Activated naive CD4-positive, alpha-beta T cell treated with Interleukin-2 at 50 U/mL for 16 hours (primary cell): ENCODE measurements around the gene CA5B.
A peak's percentile ranks its signal among the peaks of the same experiment; 100 is the strongest.
"Not testable (repeated sequence)": the region's sequence is repeated elsewhere in the genome, so short reads cannot be mapped to it uniquely, and the experiment has no call there.

Source experiments
- DNase-seq: peaks from one replicate; pipeline ENCODE4 v3.0.0-alpha.2; 2020

CA5B gene, protein sequence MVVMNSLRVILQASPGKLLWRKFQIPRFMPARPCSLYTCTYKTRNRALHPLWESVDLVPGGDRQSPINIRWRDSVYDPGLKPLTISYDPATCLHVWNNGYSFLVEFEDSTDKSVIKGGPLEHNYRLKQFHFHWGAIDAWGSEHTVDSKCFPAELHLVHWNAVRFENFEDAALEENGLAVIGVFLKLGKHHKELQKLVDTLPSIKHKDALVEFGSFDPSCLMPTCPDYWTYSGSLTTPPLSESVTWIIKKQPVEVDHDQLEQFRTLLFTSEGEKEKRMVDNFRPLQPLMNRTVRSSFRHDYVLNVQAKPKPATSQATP

DNA sequence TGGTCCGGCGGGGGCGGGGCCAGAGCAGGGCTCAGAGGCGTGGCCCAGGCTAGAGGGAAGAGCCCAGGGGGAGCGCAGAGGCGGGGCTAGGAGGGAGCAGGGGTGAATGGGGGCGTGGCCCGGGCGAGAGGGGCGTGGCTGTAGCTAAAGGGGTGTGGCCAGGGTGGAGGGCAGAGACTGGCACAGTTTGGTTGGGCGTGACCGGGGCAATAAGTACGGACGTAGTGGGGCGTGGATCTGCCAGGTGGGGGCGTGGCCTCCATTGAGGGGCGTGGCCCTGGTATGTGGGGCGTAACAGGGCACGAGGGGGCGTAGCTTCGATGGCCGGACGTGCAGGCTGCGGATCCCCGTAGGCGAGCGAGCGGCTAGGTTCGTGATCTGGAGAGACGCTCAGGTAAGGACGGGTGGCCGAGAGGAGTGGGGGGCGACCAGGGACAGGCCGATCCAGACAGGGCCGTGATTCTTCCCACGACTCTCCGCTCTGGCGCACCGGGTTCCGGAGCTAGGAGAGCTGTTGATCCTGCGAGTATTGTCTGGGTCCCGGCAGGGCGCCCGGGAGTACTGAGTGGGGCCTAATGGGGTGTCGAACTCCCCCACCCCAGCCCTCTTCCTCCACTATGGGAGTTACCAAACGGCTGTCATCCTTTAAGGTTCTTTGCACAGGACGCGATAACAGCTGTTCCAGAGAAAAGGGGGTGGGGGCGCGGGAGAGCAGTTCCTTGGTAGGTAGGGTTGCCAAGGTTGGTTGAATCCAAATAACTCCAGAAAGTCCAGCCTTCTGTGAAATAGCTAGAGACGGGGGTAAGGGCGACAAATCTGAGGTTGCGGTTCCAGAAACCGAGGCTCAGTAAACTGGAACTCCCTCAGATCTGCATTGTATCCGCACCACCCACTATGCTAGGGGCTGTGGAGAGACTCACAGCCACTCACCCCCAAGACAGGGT is at the start of gene CA5B:
TSS of gene CA5B (plus strand) at position 312 of the 944 bp plus-strand sequence. CDS start 11,754 bp downstream, outside the sequence.
- peak; percentile 95 for DNase-seq

DNA sequence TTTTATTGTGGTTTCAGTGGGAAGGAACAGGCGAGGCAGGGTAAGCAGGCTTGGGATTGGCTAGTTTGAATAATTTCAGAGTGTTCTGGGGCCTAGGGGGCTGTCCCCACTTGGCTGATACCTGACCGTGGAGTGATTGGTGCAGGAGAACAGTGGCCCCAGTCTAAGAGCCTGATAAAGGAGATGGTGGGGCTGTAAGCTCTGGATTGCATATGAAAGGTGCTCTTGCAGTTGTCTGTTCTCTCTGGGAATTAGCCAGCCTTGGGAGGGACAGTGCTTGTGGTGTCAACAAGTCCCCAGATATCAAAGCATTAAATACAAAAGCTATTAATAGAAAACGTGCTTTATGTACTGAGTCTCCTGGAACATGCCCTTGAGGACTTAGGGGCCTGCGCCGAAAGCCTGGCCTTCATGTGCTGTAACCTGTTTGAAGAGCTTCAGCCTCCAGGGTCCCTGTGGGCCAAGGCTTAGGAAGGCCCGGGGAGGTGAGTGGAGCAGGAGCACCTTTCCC is 43.1 kb upstream of the CA5B start:
- no peak for DNase-seq

DNA sequence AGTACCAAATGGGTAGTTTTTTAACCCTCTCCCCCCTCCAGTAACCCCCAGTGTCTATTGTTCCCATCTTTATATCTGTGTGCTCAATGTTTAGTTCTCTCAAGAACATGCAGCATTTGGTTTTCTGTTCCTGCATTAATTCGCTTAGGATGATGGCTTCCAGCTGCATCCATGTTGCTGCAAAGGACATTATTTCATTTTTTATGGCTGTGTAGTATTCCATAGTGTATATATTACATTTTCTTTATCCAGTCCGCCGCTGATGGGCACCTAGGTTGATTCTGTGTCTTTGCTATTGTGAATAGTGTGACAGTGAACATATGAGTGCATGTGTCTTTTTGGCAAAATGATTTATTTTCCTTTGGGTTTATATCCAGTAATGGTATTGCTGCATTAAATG is 41.6 kb upstream of the CA5B start:
- no peak for DNase-seq

DNA sequence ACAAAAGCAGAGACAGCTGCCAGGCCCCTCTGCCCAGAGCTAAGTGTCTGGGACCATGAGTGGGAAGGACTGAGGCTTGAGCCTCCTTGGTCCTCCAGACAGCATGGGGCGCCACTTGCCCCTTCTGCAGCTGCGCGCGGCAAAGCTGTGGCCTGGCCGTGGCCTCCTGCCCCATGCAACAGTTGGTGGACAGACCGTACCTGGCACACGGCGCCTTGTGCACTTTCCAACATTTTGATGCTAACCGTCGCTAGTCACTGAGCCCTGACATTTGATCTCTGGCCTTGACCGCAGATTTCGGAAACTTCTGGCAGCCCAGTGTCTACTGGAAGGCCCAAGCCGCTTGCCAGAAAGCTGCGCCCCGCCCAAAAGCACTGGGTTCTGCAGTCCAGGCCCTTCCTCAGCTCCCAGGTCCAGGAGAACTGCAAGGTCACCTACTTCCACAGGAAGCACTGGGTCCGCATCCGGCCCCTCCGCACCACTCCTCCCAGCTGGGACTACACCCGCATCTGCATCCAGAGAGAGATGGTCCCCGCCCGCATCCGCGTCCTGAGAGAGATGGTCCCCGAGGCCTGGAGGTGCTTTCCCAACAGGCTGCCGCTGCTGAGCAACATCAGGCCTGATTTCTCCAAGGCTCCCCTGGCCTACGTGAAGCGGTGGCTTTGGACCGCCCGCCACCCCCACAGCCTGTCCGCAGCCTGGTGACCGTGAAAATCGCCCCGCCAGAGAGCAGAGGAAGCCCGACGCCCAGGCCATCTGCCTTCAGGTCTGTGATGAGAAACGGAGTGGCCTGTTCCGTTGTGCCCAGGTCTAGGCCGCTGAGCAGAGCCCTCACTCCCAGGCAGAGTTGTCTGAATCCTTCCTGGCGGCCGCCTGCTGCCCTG is 35.3 kb upstream of the CA5B start:
- no peak for DNase-seq

DNA sequence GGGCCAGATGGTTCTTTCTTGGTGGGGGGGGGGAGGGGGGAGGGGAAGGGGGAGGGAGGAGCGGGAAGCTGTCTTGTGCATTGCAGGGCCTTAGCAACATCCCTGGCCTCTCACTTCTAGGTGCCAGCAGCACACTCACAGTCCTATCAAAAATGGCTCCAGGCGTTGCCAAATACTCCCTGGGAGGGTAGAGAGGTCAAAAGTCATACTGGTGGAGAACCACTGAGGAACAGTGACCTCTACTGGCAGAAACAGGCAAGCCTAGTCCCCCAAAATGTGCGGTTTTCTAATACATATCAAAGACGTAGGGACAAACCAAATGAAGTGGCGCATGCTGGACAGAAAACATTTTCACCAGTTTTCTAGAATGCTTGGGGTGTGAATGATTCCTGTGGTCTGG is 34.3 kb upstream of the CA5B start:
- DNase-seq: not testable (repeated sequence)

DNA sequence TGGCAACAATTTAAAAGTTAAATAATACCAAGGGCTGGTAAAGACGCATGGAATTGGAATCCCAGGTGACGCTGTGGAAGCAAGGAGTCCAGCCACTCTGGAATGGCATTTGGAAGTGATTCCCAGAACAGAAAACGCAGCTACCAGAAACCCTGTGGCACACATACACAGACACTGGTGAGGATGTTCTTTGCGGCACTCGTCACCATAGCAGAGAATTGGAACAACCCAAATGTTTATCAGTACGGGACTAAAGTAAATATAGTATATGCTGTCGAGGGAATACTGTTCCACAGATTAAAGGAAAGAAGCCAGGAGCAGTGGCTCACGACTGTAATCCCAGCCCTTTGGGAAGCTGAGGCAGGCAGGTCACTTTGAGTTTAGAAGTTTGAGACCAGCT is 33.8 kb upstream of the CA5B start:
- not testable (repeated sequence) for DNase-seq

DNA sequence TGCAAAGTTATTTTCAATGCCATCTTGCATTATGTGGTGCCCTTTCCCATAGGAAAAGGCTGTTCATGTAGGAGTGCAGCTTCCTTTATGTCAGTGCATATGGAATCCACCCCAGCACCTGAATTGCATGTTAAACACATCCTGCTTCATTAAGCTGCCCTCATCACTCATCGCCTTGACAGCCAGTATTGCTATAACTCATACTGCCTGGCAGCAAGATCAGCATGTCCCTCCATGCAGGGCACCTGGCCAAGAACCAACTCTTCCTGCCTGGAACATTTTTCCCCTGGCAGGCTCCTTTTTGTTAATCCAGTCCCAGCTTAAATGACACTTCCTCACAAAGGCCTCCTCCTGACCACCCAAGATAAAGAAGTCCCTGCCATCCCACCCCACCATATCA is 23.5 kb upstream of the CA5B start:
- no peak for DNase-seq

DNA sequence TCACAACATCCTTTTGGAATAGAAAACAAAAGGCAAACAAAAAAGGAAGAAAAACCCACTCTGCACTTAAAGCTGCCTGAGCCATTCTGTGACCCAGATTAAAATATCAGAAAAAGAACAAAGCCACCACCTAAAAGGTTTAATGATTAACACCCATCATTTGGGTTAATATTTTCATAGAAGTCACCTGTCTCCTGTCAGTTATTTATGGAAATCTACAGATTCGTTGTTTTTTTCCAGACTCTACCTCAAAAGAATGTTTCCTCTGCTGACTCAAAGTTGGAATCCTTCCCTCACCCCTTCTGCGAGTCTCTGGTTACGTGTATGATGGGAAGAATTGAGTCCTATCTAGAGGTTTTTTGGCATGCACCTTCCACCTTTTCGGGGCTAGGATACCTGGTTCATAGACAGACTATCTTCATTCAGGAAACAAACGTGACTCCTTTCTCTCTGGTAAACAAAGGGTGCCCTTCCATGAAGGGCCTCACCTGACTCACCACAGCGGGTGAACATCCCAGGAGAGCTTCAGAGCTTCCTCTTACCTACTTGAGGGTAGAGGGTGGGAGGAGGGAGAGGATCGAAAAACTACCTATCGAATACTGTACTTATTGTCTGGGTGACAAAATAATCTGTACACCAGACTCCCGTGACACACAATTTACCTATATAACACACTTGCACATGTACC is 19.6 kb upstream of the CA5B start:
- DNase-seq: no peak

DNA sequence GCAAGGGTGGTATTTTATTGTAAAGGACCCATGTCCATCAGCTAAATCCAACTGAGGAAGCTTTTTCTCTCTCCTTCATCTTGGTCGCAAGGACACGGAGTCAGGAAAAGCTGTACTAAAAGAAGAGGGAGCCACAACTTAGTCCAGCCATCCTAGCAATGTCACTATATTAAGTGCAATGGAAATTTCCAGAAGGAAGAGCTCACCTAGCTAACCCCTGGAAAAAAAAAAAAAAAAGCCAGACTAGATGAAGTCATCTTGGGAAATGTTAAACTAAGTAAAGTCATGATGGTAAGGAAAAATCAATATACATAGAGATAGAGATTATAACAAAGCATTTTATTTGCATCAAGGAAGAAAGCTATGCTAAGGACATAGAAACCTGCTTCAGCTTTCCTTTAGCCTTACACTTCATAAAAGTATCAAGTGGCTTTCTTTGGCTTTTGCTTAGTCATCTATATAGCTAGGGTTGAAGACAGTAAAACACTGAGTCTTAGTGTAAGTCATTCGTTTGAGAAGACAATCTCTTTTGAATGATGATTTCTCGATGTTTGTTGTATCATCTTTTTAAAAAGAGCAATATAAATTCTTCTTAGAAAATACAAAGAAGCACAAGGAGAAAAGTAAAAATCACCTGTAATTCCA is 18.6 kb upstream of the CA5B start:
- DNase-seq: no peak

DNA sequence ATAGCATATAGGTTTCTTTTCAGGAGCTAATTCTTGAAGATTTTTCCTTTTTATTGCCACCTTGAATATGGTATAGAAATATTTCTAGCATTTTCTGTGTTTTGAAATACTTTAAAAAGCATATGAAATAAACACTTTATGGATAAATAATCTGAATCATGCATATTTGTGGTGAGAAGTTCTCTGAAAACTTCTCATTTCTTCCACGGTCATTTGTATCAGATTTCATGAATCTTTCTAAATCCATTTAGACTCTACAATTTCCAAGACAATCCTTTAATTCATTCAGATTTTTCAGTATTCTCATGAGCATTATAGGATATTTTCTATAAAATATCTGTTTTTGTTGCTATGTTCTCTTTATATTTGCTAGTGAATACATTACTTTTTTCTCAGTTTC is 16.2 kb upstream of the CA5B start:
- no peak for DNase-seq

DNA sequence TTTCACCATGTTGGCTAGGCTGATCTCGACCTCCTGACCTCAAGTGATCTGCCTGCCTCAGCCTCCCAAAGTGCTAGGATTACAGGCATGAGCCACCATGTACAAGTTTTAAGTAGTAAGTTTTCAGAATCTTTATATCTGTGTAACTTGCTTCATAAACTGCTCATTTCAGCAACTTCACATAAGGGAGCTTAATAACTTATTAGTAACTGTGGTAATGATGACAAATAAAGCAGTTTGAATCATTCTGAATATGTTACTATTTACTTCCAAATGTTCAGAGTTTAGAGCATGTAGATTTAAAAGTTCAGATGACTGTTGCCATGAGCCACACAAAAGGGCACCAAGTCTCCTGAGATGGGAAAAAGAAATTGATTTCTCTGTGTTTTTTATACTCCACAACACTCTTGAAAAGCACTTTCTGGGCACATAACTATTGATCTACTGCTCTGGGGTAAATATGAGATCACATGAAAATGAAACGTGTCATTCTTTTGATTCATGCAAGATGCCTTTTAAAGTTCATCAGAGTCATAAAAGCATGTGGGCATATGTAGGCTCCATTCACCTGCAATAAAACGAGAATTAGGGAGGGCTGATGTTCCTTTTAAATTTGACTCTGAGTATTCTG is 14.1 kb upstream of the CA5B start:
- no peak for DNase-seq

DNA sequence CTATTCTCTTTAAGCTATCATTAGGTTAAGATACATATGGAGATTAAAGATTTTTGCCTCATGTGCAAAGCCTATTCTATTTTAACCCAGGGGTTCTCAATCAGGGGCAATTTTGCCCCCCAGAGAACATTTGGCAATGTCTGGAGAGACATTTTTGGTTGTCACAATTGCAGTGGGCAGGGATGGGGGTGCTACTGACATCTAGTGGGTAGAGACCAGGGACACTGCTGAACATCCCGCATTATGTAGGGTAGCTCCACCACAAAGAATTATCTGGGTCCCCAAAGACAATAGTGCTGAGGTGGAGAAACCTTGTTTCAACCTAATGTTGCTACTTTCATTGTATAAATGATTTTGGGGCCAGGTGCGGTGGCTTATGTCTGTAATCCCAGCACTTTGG is 13.2 kb upstream of the CA5B start:
- DNase-seq: no peak

DNA sequence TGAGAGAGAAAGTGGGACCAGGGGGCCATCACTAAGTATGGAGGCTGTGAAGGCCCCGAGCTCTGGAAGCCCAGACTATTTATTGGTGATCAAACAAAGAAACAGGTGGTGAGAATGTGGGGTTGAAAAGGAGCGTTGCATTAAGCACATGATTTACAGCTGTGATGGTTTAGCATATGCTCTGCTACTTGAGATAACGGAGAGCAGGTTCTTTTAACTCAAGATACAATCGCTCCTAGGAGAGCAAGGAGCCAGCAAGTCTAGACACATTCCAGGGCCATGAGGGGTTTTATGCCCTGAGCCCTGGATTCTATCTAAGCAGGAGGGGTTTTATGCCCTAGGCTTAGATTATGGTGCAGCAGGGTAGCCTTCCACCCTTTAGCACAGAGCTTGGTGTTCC is 6.7 kb upstream of the CA5B start:
- not testable (repeated sequence) for DNase-seq

DNA sequence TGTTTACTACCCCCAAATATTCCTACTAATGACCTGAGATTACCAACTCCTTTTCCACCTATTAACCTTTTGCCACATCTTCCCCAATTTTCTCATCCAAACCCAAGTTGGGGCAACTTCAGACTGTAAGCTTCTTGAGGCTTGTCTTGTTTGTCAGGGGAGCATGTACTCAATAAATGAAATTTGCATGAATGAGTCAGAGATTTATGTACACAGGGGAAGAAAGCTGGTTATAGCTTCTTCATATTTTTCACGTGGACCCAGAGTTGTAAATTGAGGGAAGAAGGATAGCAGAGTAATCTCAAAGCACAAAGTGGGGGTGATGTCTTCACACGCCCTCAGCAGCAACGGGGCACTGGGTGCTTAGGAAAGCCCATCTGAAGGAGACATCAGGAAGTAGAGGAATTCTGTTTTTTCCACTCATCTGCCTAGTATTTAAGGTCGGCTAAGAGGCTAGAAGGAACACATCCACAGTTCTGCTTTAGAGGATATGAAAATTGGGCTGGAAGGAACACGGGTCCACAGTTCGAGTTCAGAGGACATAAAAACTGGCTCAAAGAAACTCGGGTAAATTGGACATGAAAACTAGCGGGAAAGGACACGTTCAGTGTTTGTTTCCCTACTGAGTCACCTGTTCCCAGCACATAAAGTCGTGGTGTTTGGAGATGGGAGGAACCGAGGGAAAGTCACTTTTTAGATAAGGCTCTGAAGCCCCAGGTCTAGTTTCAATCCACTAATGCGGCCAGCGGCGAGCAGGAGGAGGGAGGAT is 696 bp upstream of the CA5B start:
- DNase-seq: no peak

DNA sequence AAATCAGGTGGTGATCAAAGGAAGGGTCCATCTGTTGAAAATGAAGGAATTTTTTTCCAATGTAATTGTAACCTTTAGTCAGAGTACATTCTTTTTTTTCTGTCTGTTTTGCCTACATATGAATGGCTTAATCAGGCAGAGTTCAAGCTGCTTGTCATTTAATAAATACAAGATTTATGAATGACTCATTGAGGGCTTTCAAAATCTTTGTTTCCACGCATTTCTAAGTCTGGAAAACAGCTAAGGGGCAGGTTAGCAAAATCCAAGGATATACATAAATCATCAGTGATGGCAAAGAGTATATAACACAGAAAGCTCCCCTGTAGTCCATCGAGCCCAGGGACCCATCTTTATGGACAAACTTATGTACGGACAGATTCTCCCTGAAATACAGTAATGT is 1.8 kb downstream of the CA5B start:
- no peak for DNase-seq

DNA sequence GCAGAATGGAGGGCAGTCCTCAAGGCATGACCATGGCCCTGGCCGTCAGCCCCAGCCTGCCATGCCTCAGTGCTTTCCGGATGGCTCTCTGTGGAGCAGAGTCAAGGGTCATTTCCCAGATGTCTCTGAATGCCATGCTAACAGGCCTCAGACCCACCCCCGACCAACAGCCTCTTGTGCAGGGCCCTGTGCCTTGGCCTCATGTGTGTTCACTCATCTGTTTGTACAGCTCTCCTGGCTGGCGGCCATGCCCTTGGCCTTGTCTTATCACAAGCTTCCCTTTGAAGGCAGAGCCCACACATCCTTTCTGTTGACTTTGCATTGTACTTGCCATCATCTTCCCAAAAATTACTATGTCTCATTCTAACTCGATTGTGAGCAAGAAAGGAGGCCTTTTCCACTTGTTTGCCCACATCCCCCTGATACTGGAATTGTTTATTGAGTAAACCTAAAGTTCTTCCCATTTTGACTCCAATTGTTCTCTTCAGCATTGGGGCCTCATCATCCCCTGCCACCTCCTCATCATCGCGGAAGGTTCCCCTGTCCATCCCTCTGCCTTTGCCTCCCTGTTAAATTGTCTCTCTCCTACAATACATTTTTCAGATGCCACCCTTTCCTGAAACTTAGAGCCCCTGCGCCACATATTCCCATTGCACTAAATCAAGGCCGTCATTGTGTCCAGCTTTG is 6.3 kb downstream of the CA5B start:
- no peak for DNase-seq

DNA sequence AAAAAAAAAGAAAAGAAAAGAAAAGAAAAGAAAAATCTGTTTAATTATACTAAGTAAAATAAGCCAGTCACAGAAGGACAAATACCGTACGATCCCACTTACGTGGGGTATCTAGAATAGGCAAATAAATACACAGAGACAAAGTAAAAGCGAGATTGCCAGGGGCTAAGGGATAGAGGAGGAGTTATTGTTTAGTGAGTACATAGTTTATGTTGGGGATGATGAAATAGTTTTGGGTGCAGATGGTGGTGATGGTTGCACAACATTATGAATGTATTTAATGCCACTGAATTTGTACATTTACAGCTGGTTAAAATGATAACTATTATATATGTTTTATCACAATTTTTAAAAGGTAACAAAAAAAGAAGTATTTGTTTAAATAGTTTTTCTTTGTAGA is 7.1 kb downstream of the CA5B start:
- DNase-seq: no peak

DNA sequence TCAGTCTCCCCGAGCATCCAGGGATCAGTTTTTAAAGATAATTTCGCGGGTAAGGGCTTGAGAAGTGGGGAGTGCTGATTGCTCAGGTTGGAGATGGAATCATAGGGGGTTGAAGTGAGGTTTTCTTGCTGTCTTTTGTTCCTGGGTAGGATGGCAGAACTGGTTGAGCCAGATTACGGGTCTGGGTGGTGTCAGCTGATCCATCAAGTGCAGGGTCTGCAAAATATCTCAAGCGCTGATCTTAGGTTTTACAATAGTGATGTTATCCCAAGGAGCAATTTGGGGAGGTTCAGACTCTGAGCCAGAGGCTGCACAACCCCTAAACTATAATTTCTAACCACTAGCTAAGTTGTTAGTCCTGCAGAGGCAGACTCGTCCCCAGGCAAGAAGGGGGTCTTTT is 8.6 kb downstream of the CA5B start:
- not testable (repeated sequence) for DNase-seq

DNA sequence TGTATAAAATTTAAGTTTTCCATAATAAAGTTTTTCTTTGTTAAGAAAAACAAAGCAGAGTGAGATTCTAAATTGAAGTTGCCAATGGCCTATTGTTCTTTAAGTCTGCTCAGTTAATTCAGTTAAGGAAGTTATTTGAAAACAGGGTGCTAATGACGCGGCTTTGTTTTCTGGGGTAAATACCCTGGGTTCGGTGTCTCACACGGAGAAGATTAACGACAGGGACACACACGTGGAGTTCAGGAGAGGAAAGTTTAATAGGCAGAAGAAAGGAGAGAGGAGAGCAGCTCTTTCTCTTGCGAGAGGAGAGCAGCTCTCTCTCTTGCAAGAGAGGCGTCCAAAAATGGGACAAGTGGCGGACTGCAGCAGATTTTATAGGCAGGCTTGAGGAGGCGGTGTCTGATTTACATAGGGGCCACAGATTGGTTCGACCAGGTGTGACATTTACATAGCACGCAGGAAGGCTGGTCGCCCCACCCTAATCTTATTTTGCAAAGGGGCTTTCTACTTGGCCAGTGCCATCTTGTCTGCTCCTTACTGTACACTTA is 9.6 kb downstream of the CA5B start:
- no peak for DNase-seq

DNA sequence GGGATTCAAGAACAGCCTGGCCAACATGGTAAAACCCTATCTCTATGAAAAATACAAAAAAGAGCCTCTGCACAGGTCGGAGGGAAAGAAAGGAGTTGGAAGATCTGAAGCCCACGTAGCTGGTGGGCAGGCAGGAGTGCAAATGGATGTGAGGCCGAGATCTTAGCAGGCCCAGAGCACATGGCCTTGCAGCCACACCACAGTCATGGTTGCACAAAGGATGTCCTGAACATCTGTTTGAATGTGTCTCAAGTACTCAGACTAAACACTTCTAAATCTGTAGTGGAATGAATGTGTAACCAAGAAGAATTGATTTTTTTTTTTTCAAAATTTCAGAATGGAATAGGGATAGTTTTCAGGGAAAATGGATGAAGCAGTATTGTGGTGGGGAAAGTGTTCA is 10.8 kb downstream of the CA5B start:
- no peak for DNase-seq
